ENCODE results near the gene RSPH1.

- TF ChIP-seq USF2 (IDR thresholded peaks at IDR 0.05; ENCODE audit: low read depth, low read length): no peak
- TF ChIP-seq CEBPB (IDR thresholded peaks at IDR 0.05; ENCODE audit: low read depth, low read length): no peak
- TF ChIP-seq MAFK (IDR thresholded peaks at IDR 0.05; ENCODE audit: low read depth, low read length): no peak
Observed at GRCh38 chr21:42500736-42501135, 4.7 kb upstream of the RSPH1 start.

All from IMR-90 (cell line).